Memory B cell (primary cell): ENCODE results near the gene GZMH.

Source experiments
- ATAC-seq: fragments of 150-1000 bp; cut with Tn5 transposase; 2 replicates; pipeline ENCODE4 v1.10.0; 2021; ENCODE audit warnings: low read depth, mild to moderate bottlenecking, moderate library complexity
- DNase-seq, 2 donors: peaks; one replicate each; pipeline ENCODE4 v3.0.0; 2022; ENCODE audit warnings: low spot score in 2 of 2
- H3K27ac Mint-ChIP-seq: one replicate; pipeline ENCODE4 v1.8.0; 2022; ENCODE audit warnings: mild to moderate bottlenecking, moderate library complexity, mixed read lengths
- H3K27me3 Mint-ChIP-seq: one replicate; pipeline ENCODE4 v1.8.0; 2022; ENCODE audit warnings: mixed read lengths
- H3K36me3 Mint-ChIP-seq: one replicate; pipeline ENCODE4 v1.8.0; 2022; ENCODE audit warnings: mild to moderate bottlenecking, mixed read lengths
- H3K4me1 Mint-ChIP-seq: one replicate; pipeline ENCODE4 v1.8.0; 2022; ENCODE audit warnings: mixed read lengths
- H3K4me3 Mint-ChIP-seq: one replicate; pipeline ENCODE4 v1.8.0; 2022; ENCODE audit warnings: mild to moderate bottlenecking, moderate library complexity, mixed read lengths
- H3K9me3 Mint-ChIP-seq: one replicate; pipeline ENCODE4 v1.8.0; 2022; ENCODE audit warnings: mixed read lengths

GZMH gene

GRCh38 chr14:24566318-24566717 lies 43.2 kb downstream of the GZMH start:
- H3K4me1 Mint-ChIP-seq = no peaks in the 10 kb centered on the region
- no peak for ATAC-seq
- no peak for DNase-seq
- peaks cover 12% of the 10 kb centered on the region for H3K27me3 Mint-ChIP-seq
- no peak overlapping the region for H3K4me3 Mint-ChIP-seq
- H3K36me3 Mint-ChIP-seq = peaks cover 8% of the 10 kb centered on the region
- H3K27ac Mint-ChIP-seq = no peak overlapping the region
- peaks cover 15% of the 10 kb centered on the region for H3K9me3 Mint-ChIP-seq

GRCh38 chr14:24565766-24566165 lies 43.7 kb downstream of the GZMH start:
- Mint-ChIP-seq H3K27me3 (peaks cover 13% of the 10 kb centered on the region), H3K36me3 (peaks cover 8% of the 10 kb centered on the region), H3K27ac (no peak overlapping the region), H3K4me3 (no peak overlapping the region), H3K9me3 (peaks cover 16% of the 10 kb centered on the region), H3K4me1 (no peaks in the 10 kb centered on the region)
- DNase-seq (no peak), ATAC-seq (no peak)

DNA sequence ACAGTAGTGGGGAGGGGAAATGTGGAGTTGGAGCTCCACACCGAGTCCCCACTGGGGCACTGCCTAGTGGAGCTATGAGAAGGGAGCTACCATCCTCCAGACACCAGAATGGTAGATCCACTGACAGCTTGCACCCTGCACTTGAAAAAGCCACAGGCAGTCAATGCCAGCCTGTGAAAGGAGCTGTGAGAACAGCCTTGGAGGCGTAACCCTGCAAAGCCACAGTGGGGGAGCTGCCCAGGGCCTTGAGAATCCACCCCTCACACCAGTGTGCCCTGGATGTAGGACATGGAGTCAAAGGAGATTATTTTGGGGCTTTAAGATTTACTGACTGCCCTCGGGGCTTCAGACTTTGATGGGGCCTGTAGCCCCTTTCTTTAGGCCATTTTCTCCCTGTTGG lies 46.0 kb downstream of the GZMH start:
- peaks cover 18% of the 10 kb centered on the region for H3K27me3 Mint-ChIP-seq

GRCh38 chr14:24556756-24557155 lies 52.7 kb downstream of the GZMH start:
- no peak for ATAC-seq
- DNase-seq = no peak
- Mint-ChIP-seq H3K4me3 (no peak overlapping the region), H3K9me3 (peaks cover 7% of the 10 kb centered on the region), H3K27ac (no peak overlapping the region), H3K4me1 (no peaks in the 10 kb centered on the region), H3K36me3 (peaks cover 5% of the 10 kb centered on the region), H3K27me3 (peaks cover 19% of the 10 kb centered on the region)

More for the DNA sequence above, 46.0 kb downstream of the GZMH start:
- peaks cover 13% of the 10 kb centered on the region for H3K9me3 Mint-ChIP-seq
- ATAC-seq = no peak
- H3K27ac Mint-ChIP-seq = no peak overlapping the region
- H3K4me1 Mint-ChIP-seq = no peaks in the 10 kb centered on the region
- no peak for DNase-seq
- H3K4me3 Mint-ChIP-seq = no peak overlapping the region
- peaks cover 8% of the 10 kb centered on the region for H3K36me3 Mint-ChIP-seq
